CD4-positive, alpha-beta T cell treated with Interleukin-6 for 4 hours (primary cell): ENCODE measurements around the gene CHTF18.
A peak's percentile ranks its signal among the peaks of the same experiment; 100 is the strongest.

ENCODE experiments used
- DNase-seq: peaks from one replicate; pipeline ENCODE4 v3.0.0-alpha.2; 2020; ENCODE audit warnings: mixed read lengths

The CHTF18 gene

DNA sequence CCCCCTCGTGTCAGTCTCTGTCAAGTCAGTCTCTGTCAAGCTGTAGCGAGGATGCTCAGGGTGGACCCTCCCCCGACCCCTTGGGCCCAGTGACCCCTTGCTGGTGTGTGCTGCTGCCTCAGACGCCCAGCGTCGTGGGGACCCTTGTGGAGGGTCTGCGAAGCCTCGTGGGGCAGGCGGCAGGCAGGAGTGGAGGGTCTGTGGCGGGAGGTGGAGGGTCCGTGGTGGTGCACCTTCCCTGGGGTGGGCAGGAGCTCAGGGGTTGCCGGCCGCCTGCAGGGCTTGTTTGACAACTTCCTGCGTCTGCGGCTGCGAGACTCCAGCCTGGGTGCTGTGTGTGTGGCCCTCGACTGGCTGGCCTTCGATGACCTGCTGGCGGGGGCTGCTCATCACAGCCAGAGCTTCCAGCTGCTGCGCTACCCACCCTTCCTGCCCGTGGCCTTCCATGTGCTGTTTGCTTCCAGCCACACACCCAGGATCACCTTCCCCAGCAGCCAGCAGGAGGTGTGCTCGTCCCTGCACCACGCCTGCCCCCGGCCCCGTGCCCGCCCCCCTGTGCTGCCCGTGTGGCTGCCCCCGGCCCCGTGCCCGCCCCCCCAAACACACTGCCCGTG lies 6.5 kb downstream of the CHTF18 start:
- DNase-seq = no peak

DNA sequence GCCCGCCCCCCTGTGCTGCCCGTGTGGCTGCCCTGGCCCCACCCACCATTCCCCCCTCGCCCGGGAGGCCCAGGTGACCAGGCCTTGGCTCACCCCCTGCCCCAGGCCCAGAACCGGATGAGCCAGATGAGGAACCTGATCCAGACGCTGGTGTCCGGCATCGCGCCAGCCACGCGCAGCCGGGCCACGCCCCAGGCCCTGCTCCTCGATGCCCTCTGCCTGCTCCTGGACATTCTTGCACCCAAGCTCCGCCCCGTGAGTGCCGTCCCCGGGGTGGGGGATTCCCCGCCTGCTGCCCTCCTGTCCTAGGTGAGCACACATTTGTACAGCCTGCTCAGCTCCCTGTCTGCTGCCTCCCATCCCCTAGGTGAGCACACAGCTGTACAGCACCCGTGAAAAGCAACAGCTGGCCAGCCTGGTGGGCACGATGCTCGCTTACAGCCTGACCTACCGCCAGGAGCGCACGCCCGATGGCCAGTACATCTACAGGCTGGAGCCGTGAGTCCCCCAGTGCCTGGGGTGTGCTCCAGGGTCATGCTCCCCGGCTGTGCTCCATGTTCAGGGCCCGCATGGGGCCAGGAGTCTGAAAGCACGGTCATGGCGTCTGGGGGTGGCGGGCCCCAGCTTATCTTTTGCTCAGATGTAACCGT lies 7.3 kb downstream of the CHTF18 start:
- no peak for DNase-seq

DNA sequence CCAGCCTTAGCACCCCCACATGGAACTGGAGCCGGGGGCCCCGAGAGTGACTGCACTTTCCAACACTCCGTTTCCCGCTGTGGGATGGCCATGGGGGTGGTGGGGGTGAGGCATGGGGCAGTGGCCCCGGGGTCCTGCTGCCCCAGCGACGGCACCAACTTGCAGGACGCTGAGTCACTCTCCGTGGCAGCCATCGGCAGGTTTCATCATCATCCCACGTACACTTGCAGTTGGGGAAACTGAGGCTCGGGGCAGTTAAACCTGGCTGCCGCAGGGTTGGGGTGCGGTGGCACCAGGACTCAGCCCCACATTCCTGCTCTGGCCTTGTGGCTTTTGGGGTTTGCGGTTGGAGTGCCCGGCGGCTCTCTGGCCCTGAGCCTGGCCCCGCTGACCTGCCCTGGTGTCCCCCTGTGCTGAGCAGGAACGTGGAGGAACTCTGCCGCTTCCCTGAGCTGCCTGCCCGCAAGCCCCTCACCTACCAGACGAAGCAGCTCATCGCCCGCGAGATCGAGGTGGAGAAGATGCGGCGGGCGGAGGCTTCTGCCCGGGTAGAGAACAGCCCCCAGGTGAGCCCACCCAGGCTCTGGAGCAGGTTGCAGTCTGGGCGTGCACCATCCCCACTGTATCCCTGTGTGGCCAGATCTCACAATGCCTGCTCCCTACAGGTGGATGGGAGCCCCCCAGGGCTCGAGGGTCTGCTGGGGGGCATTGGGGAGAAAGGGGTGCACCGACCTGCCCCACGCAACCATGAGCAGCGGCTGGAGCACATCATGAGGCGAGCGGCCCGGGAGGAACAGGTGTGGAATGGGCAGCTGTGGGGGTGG lies 8.1 kb downstream of the CHTF18 start:
- DNase-seq = no peak

DNA sequence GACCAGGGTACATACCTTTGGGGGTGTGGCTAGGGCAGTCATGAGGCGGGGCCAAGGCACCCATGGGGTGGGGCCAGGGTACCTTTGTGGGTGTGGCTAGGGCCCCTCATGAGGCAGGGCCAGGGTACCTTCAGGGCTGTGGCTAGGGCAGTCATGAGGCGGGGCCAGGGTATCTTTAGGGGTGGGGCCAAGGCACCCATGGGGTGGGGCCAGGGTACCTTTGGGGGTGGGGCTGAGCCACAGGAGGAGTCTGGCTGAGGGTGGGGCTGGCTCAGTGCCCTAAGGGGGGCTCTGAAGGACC lies 8.7 kb downstream of the CHTF18 start:
- no peak for DNase-seq

DNA sequence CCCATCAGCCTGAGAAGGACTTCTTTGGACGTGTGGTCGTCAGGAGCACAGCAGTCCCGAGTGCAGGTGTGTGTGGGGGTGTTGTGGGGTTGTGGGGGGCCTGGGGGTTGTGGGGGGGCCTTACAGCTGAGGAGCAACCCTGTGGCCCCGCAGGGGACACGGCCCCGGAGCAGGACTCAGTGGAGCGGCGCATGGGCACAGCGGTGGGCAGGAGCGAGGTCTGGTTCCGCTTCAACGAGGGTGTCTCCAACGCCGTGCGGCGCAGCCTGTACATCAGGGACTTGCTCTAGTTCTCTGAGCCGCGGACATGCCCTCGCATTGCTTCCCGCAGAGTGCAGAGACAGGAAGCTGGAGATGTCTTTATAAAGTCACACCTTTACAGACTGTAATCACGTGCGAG lies 9.3 kb downstream of the CHTF18 start:
- DNase-seq = no peak

DNA sequence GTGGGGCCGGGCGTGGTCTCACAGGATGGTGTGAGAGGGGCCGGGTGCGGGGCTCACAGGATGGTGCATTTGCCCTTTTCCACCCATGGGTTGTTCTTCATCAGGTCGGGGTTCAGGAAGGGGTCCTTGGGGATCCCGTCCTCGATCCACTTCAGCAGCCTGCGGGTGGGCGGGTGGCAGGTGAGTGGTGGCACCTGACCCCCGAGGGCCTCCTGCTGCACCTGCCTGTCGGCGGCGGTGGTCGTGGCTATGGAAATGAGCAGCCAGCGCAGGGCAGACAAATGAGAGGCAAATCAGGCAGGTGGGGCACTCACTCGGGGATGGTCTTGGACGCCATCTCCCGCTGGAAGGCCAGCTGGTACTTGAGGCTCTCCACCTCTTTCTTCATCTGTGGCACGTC lies 10.2 kb downstream of the CHTF18 start:
- DNase-seq = no peak

DNA sequence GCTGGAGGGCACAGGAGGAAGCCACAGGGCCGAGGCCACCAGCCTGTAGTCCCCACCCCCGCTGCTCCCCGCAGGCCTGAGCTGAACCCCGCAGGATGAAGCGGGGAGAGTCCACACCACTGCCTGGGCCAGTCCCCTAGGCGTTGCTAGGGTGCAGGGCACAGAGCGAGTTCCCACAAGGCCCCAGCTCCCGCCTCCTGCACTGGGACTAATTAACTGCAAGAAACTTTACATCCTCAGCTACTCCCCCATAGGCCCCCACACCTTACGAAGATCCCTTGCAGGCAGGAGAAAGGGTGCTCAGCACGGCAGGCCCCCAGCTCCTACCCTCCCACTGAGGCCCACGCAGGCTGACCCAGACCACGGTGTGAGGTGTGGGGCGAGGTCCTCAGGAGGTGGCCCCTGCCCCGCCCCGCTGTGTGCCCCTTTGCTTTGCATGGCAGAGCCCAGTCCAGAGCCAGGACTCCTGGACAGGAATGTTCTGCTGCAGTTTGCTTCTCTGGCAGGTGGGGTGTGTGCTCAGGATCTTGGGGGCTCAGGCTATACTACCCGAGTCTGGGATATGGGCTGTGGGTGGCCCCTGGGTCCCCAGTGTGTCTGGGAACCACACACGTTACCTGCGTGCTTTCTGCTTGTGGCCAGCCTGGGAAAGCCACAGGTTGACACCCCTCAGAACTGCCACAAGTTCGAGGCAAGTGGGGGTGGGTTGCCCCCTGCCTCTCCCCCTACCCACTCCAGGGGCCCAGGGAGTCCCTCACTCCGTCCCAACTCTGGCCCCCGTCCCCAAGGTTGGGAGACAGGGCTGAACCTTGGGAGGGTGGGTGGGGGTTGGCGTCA lies 10.9 kb downstream of the CHTF18 start:
- no peak for DNase-seq

DNA sequence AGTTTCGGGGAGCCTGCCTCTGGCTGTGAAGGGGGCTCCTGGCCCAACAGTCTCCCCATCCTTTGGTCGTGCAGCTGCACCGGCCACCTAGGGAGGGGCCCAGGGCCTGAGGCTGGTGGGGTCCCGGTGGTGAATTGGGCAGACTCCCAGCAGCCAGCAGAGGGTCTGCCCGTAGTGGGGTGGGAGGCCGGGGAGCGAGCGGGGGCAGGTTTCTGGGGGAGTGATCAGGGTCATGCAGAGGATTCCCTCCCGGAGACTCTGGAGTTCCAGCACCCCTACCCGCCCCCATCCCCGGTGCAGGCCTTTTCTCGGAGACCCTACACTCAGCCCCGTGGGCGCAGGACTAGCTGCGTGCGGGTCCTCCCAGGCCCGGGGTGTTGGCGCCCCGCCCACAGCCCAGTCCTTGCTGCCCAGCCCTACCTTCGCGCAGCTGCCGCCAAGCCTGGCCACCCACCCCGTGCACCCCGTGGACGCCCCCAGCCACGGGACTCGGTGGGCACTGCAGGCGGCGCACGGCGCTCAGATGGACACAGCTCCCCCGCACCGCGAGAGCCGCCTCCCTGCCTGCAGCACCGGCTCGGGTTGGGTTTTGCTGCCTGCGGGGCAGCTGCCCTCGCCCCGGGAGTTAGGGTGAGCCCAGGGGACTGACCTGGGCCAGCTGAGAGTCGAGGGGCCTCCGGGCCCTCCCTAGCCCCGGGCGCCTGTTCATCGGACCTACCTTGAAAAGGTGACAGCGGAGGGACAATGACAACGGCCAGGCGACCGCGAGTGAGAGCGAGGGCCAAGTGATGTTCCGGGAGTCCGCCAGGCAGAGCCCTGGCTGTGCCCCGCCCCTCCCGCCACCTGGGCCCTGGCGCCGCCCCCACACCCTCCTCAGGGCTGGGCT lies 11.8 kb downstream of the CHTF18 start, which contains the start of gene GNG13:
Gene GNG13, minus strand, starts transcription at position 787 of the 886 bp plus-strand sequence. CDS start 1,657 bp downstream, outside the sequence.
- DNase-seq = no peak

DNA sequence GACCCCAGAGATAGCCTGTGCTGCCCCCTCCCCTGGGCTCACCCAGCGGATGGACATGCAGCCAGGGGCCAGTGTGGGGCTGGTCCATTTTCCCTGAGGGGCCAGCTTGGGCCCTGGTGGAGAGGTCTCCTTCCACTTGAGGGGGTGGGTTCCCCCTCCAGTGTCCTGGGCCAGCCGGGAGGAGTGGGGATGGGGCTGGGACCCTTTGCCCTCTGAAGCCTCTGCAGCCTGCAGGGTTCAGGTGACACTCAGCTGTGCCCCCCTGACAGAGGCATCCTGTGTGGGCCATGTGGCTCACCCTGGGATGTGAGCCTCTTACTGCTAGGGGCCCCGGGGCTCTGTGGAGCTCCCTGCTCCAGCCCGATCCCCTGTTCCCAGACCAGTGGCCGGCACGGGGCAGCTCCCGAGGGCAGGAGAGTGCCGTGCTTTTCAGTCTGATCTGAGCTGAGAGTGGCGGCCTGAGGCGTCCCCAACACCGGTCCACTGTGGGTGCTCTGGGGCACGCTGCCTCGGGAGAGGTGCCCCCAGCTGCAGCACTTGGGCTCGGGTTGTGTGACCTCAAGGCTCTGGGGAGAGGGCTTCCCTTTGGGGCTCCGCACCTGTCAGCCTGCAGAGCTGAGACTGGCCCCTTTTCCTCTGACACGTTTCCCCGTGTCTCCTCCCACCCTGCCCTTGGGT lies 12.6 kb downstream of the CHTF18 start:
- DNase-seq = no peak

DNA sequence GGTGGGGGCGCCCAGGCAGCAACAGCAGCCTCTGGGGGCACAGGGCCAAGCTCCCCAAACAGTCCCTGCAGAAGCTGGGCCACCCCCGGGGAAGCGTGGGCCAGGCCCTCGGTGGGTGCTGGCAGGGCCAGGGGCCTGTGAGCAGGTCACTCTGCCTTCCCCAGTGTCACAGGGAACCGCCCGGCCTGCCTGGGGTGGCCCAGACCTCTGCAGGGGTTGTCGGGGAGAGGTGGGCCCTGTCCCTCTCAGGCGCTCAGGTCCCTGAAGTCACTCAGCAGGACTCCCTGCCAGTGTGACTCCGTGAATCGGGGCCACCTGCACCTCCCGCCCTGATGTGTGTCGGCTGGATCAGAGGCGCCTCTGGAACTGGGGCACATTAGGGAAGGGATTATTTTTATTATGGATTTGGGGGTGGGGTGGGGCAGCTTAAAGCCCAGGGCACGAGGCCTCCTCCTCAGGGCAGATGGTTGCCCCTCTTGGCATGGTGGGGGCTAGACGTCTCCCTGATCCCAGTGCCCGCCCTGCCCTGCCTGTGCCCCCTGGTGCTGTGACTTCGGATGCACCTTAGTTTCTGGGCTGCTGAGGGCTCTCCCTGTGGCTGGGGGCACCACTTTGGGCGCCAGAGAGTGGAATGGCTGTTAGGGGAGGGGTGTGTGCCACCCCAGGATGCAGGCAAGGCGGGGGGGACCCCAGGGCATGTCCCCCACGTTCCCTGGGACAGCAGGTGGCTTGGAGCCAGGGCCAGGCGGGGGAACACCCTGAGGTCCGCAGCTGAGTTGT lies 13.4 kb downstream of the CHTF18 start:
- no peak for DNase-seq

DNA sequence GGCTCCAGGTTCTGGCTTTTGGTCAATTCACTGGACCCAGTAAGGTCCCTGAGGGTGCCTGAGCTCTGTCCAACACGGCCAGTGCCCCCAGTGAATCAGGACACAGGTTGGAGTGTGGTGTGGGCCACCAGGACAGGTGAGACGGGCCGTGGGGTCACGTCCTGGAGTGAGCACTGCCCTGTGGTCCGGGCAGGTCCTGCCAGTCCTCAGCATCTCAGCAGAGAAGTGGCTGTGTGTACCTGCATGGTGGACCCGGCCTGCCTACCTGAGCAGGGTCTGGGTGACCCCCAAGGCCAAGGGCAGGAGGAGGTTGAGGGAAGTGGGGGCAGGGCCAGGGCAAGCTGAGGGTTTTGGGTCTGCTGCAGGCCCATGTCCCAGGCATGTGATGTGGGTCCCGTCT lies 14.0 kb downstream of the CHTF18 start:
- no peak for DNase-seq

DNA sequence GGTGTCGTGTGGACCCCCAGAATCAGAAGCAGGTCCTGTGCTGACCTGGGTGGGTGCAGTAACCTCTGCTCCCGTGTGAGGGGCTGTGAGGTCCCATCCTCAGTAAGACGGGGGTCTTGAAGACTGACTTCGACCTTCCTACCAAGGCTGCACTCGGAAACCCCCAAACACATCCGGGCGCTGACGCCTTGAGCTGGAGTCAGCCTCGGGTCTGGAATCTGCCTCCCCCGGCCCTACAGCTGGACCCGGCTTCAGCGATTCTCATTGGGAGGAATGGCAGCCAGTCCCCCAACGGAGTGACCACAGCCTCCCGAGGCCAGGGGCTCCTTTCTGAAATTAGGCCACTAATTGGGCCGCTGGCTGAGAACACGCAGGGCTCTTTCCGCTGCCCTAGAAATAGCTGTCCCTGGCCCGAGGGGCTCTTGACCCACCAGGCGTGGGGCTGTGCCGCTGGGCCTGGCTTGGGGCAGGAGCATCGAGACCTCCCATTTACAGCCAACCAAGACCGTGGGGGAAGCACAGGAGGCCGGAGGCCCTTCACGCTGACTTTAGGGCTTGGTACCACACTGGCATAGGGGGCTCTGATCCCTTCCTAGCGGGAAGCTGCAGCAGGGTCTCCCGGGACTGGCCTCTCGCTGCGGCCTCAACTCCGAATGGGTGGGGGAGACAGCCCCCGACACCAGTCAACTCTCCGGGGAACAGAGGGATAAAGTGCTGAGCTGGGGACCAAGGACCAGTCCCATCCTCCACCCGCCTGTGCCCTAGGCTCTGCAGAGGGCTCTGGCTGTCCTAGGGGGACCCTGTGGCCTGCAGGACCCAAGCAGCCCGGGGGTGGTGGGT lies 14.7 kb downstream of the CHTF18 start:
- no peak for DNase-seq

DNA sequence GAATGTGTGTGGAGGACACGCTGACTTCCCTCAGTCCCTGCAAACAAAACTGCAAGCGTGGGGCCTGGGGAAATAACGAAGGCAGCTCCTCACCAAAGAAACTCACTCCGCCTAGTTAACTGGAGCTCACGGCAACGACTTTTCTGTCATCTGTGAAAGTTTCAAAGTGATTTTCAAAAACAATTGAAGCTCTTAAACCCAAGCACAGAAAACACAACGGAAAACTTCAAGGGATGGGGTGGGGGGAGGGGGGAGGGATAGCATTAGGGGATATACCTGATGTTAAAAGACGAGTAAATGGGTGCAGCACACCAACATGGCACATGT lies 15.3 kb downstream of the CHTF18 start:
- no peak for DNase-seq

DNA sequence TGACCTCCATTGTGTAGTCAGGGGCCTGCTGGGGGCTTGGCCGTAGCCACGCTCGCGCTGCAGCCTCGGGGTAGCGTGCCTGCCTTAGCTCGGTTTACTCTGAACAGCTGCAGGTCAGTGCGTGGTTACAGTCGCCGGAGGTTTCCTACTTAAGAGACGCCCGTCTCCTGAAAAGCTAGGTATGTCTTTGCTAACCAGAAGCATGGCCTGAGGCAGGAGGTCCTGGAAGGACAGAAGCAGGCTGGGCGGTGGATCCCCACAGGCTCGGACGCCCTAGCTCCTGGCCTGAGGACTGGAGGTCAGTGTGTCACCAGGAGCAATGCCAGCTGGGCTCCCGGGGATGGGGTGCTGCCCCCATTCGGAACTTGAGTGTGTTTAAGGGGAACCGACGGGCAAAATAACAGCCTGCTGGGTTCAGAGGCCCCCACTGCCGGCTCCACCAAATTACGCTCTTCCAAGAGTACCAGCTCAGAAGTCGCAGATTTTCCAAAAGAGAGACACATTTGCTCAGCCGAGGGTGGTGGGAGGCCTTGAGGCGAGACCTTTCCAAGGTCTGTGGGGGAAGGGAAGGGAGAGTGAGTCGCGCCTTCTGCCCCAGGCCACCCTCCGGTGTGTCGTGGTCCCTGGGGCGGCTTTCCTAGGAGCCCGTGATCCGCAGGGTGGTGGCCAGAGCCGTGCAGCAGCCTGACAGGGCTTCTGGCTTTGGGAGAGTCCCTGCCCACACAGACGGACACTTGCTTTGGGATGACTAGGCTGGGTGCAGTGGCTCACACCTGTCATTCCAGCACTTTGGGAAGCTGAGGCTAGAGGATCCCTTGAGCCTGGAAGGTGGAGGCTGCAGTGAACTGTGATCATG lies 16.0 kb downstream of the CHTF18 start:
- no peak for DNase-seq

DNA sequence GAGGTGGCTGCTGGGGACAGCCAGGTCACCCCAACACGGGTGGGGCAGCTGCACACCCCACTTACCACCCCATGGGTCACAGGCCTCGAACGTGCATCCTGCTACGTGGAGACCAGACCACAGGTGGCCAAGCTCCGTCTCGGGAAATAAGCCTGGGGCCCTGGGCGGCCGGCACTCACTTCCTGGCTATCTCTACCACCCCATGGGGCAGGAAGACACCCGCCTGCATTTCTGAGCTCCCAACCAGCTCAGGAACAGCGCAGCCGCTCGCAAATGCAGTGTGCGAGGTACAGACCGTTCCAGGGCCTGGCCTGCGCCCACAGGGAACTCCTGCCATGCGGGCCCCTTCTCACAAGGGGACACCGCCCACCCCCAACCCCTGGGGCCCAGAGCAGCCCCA lies 17.1 kb downstream of the CHTF18 start:
- no peak for DNase-seq

DNA sequence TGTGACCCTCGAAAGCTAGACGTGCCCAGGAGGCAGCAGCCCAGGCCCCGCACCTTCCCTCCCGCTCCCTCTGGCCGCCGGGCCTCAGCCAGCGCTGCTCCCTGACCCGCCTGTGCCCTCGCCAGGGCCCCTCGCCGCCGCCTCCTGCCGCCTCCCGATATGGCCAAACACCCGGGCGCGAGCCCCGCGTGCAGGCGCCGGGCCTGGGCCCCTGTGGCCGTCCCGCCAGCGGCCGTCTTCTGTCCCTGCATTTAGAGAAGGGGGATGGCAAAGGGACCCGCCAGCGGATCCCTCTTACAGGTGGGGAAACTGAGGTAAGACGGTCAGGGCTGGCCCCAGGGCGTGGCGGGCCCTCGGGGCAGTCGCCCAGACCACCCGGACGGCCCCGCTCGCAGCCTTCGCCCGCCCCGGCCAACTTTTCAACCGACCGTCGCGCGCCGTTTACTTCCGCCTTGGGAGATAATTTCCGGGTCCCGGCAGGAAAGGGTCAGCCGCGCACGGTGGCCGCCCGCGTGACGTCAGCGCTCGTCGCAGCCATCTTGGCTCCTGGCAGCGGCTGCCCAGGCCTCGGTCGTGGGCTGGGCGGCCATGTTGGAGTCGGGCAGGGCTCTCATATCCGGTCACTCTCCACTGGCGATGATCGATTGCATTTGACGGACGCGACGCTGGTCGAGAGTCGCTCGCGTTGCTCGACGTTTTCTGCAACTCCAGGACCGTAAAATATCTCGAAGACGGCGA lies 19.1 kb downstream of the CHTF18 start:
- peak; percentile 90 for DNase-seq

DNA sequence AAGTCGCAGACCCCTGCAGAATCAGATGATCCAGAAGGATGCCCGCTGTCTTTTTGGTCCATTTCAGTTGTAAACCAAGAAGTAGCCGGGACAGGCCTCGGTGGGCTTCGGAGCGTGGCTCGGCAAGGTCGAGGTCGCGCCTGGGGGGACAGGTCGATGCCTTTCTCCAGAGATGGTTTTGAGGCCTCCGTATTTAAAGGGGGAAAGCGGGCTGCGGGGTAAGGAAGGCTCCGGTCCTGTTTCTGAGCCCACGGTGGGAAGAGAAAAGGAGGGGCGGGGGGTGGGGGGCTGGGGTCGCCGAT lies 19.6 kb downstream of the CHTF18 start:
- DNase-seq = no peak

DNA sequence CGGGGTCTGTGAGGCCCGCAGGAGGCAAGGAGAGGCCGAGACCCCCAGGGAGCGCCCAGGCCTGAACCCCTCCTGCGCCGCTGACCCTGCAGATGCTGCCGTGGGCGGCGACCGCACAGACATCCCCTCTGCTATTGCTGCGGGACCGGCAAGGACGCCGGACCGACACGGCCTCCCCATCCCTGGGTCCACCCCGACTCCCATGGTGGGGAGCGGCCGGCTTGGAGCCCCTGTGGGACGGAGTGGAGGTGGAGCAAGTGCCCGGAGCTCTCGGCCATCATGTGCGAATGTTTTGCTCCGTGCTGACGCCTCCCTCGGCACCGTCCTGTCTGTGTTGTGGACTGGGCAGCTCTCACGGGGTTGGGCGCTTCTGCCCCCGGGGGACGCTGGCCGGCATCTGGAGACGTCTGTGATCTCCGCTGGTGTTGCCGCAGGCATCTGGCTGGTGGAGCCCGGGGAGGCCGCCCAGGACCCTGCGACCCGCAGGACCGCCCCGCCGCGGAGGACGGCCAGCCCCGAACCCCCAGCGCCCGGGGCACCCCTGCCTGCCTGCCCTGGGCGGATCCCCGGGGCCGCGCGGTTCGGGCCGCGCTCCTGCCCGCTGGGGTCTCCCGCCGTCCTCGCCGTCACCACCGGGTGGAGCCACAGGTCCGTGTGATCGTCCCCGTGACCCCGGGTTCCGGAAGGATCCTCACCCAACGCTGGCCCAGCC lies 24.9 kb downstream of the CHTF18 start:
- peak; percentile 68 for DNase-seq
